ENCODE measurements around the gene AFF3. TPM values are rescaled to one million over a fixed set of nuclear protein-coding genes. Genes with fewer than 3 reads are reported as not detected.

Gene AFF3
- total RNA-seq, 1 experiment from 2014 or later: not detected

DNA sequence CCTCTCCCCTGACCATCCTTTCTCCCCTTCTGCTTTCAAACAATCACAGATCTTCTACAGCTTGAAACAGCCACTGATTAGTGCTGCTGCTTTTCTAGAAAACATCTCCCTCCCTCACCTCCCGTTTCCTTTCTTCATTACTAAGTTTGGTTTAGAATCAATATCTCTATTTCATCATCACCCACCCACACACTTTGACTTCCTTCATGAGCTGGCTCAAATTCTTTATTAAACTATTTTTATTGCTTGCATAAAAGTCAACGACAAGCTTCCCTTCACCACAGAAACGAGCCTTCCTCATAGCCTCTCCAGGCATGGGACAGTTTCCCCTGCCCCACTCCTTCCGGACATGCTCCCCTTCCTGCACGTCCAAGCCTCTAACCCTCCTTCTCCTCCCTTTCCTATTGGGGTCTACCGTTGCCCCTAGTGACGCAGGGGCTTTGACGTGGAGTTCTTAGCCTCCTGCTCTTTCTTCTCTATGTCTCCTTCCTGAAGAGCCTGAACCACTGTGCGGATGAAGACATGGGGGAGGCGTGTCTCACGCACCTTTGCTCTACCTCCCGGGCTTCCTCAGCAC lies 172.0 kb downstream of the AFF3 start:
- TF ChIP-seq, protein P1, sequence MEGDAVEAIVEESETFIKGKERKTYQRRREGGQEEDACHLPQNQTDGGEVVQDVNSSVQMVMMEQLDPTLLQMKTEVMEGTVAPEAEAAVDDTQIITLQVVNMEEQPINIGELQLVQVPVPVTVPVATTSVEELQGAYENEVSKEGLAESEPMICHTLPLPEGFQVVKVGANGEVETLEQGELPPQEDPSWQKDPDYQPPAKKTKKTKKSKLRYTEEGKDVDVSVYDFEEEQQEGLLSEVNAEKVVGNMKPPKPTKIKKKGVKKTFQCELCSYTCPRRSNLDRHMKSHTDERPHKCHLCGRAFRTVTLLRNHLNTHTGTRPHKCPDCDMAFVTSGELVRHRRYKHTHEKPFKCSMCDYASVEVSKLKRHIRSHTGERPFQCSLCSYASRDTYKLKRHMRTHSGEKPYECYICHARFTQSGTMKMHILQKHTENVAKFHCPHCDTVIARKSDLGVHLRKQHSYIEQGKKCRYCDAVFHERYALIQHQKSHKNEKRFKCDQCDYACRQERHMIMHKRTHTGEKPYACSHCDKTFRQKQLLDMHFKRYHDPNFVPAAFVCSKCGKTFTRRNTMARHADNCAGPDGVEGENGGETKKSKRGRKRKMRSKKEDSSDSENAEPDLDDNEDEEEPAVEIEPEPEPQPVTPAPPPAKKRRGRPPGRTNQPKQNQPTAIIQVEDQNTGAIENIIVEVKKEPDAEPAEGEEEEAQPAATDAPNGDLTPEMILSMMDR (conservative IDR thresholded peaks at IDR 0.05; ENCODE audit: low read depth, low read length): no peak
- TF ChIP-seq EZH2 (IDR thresholded peaks at IDR 0.05; ENCODE audit: borderline replicate concordance, low read depth, low read length, poor library complexity, severe bottlenecking): no peak
- H3K27ac ChIP-seq (ENCODE audit: low read depth, low read length, poor library complexity, severe bottlenecking): no peak overlapping the region
- BruUV-seq (replicated peaks): no TSS peak
- intact Hi-C loops (cut with micrococcal nuclease; ENCODE audit: unreplicated experiment): no loop called here
- H3K9me3 ChIP-seq (ENCODE audit: low read depth, low read length, poor library complexity, severe bottlenecking): no peaks in the 10 kb centered on the region
- no peaks in the 10 kb centered on the region for H3K4me1 ChIP-seq (ENCODE audit: insufficient read depth, low read length, poor library complexity, severe bottlenecking)
- peaks cover 28% of the 10 kb centered on the region for H3K27me3 ChIP-seq (replicated peaks; ENCODE audit: insufficient read depth, low read depth, low read length, poor library complexity)
- ChIA-PET POLR2A (ENCODE audit: low non-redundant PET) (no interaction called here), CTCF (no interaction called here)
- no peaks in the 10 kb centered on the region for H3K36me3 ChIP-seq (ENCODE audit: insufficient read depth, low read length, poor library complexity, severe bottlenecking)
- no peak for DNase-seq (ENCODE audit: low spot score)
- no peak overlapping the region for H3K4me3 ChIP-seq (ENCODE audit: low read depth, low read length, poor library complexity, severe bottlenecking)

- no peak for TF ChIP-seq EZH2 (IDR thresholded peaks at IDR 0.05; ENCODE audit: borderline replicate concordance, low read depth, low read length, poor library complexity, severe bottlenecking)
- TF ChIP-seq, protein P1 (conservative IDR thresholded peaks at IDR 0.05; ENCODE audit: low read depth, low read length): no peak
- no peak overlapping the region for H3K27ac ChIP-seq (ENCODE audit: low read depth, low read length, poor library complexity, severe bottlenecking)
- ChIA-PET CTCF (no interaction called here), POLR2A (ENCODE audit: low non-redundant PET) (no interaction called here)
- intact Hi-C loops (cut with micrococcal nuclease; ENCODE audit: unreplicated experiment): no loop called here
- no peaks in the 10 kb centered on the region for H3K4me1 ChIP-seq (ENCODE audit: insufficient read depth, low read length, poor library complexity, severe bottlenecking)
- H3K9me3 ChIP-seq (ENCODE audit: low read depth, low read length, poor library complexity, severe bottlenecking): no peaks in the 10 kb centered on the region
- no peak overlapping the region for H3K4me3 ChIP-seq (ENCODE audit: low read depth, low read length, poor library complexity, severe bottlenecking)
- no peaks in the 10 kb centered on the region for H3K36me3 ChIP-seq (ENCODE audit: insufficient read depth, low read length, poor library complexity, severe bottlenecking)
- no peak for DNase-seq (ENCODE audit: low spot score)
- no TSS peak for BruUV-seq (replicated peaks)
- peaks cover 32% of the 10 kb centered on the region for H3K27me3 ChIP-seq (replicated peaks; ENCODE audit: insufficient read depth, low read depth, low read length, poor library complexity)
Observed at GRCh38 chr2:99961196-99961913, 181.0 kb downstream of the AFF3 start.

GRCh38 chr2:99960790-99961189 lies 181.6 kb downstream of the AFF3 start:
- DNase-seq (ENCODE audit: low spot score): no peak
- TF ChIP-seq EZH2 (IDR thresholded peaks at IDR 0.05; ENCODE audit: borderline replicate concordance, low read depth, low read length, poor library complexity, severe bottlenecking): no peak
- ChIA-PET POLR2A (ENCODE audit: low non-redundant PET) (no interaction called here), CTCF (no interaction called here)
- H3K27ac ChIP-seq (ENCODE audit: low read depth, low read length, poor library complexity, severe bottlenecking): no peak overlapping the region
- H3K27me3 ChIP-seq (replicated peaks; ENCODE audit: insufficient read depth, low read depth, low read length, poor library complexity): peaks cover 32% of the 10 kb centered on the region
- H3K36me3 ChIP-seq (ENCODE audit: insufficient read depth, low read length, poor library complexity, severe bottlenecking): no peaks in the 10 kb centered on the region
- intact Hi-C loops (cut with micrococcal nuclease; ENCODE audit: unreplicated experiment): no loop called here
- H3K4me1 ChIP-seq (ENCODE audit: insufficient read depth, low read length, poor library complexity, severe bottlenecking): no peaks in the 10 kb centered on the region
- no TSS peak for BruUV-seq (replicated peaks)
- H3K9me3 ChIP-seq (ENCODE audit: low read depth, low read length, poor library complexity, severe bottlenecking): no peaks in the 10 kb centered on the region
- H3K4me3 ChIP-seq (ENCODE audit: low read depth, low read length, poor library complexity, severe bottlenecking): no peak overlapping the region

Data from A673 (cell line).